GM18870 (cell line): ENCODE measurements around the gene MRTFA.
"Not testable (repeated sequence)": the region's sequence is repeated elsewhere in the genome, so short reads cannot be mapped to it uniquely, and the experiment has no call there.

Experiments
- ATAC-seq: cut with Tn5 transposase; IDR thresholded peaks from one replicate; pipeline ENCODE4 v1.9.1; 2021; ENCODE audit warnings: moderate library complexity; ENCODE audit not compliant: unreplicated experiment

MRTFA gene

DNA sequence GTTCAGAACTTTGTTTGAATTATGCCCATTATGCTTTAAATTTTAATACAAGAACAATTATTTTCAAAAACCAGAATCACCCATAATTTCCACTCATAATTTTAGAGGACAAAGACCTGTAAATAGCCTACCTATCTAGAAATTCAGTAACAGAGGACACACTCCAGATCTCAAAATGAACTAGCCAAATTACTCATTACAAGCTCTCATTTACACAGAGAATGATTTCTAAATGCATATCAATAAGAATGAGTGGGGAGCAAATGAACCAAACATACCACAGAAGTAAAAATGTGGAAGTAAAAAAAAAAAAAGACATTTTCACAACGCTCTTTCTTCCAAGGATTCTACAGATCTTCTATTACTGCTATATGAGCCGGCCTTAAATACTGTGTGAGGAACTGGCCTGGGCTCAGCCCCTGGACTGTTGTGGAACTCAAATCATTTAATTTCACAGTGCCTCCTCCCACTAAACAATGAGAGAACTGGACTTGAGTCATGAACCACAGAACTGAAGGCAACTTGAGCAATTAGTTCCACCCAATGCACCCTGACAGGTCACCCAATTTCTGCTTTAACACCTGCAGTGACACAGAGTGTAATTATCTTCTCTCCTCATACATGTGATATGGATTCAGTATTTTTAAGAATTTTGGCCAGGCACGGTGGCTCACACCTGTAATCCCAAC lies 8.0 kb downstream of the MRTFA start:
- ATAC-seq = no peak

- ATAC-seq = no peak
These were observed 8.9 kb downstream of the MRTFA start for GRCh38 chr22:40627612-40628011.

DNA sequence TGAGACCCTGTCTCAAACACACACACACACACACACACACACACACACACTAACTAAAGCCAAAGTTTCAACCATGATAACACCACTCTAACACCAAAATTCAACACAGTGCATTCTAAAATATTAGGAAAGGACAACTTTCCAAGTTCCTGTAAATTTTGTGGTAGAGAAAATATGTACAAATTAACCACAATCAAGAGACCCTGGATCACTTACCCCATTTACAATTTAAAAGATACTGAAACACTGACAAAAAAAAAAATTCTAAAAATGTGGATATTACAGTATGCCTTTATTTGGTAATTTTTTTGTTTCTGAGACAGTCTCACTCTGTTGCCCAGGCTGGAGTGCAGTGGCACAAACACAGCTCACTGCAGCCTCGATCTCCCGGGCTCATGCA lies 9.7 kb downstream of the MRTFA start:
- no peak for ATAC-seq

GRCh38 chr22:40625794-40626193 lies 10.7 kb downstream of the MRTFA start:
- not testable (repeated sequence) for ATAC-seq

- not testable (repeated sequence) for ATAC-seq
These were observed 11.2 kb downstream of the MRTFA start for GRCh38 chr22:40625281-40625680.

DNA sequence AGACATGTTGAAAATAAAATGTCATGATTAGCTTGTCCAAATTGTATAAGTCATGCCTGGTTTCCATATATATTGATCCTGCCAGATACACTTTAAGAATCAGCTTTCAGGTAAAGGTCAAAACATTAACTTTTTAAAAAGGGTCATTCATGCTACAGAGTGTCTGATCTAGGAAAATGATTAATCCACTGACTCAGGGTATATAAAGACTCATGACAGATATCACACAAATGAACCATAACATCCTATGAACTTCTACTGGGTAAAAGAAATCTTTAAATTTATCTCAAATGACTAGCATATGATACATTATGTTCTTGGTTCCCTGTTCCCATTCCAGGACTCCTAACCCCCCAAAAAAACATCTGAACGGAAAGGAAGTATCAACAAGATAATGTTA lies 11.7 kb downstream of the MRTFA start:
- no peak for ATAC-seq

DNA sequence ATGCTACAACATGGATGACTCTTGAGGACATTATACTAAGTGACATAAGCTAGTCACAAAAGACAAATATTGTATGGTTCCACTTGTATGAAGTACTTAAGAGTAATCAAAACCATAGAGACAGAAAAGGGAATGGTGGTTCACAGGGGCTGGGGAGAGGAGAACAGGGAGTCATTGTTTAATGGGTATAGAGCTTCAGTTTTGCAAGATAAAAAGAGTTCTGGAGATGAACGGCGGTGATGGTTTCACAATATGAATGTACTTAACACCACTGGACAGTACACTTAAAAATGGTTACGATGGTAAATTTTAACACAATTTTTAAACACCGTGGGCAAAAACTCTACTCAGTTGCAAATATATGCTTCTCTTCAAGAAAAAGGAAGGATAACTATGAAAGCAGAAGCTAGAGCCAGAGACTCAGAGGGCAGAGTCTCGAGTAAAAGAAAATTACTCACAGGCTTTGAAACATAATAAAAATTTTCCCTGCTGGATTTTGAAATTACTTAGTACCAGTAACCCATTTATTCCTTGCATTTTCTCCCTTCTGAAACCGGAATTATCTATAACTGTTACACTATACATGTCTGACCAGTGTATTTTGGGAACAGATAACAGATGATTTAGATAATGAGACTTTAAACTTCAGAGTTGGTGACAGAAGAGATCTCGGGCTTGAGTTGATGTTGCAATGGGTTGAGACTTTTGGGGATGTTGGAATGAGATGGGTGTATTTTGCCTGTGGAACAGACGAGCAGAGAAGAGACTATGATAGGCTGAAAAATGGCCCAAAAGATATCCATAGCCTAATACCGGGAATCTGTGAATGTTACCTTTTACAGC lies 15.0 kb downstream of the MRTFA start:
- ATAC-seq = no peak

DNA sequence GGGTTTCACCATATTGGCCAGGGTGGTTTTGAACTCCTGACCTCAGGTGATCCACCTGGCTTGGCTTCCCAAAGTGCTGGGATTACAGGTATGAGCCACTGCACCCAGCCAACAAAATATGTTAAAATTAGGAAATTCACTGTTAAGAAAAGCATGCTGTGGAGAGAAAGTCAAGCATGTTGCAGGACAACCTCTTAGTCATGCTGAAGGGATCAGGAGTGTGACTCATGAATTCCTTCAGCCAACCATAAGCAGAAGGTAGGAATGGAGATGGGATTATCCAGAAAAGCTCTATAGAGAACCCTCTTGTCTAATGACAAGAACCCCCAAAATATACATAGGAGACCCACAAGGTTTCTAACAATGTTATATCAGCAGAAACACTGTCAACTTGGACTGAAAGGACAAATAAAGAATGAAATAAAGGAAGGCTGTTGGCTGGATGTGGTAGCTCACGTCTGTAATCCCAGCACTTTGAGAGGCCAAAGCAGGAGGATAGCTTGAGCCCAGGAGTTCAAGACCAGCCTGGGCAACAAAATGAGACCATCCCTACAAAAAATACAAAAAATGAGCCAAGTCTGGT lies 16.0 kb downstream of the MRTFA start:
- ATAC-seq = no peak

DNA sequence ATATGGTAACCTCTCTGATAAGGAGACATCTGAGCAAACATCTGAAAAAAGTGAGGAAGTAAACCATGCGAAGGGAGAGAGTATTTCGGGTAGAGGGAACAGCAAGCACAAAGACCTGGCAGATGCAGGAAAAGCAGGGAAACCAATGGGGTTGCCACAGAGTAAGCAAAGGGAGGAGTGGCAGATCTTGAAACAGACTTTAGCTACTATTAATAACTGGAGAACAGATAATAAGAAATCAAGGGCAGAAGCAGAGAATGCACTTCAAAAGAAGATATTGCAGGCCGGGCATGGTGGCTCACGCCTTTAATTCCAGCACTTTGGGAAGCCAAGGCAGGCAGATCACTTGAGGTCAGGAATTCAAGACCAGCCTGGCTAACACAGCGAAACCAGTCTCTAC lies 18.1 kb downstream of the MRTFA start:
- ATAC-seq = no peak

- ATAC-seq = no peak
These were observed 19.9 kb downstream of the MRTFA start for GRCh38 chr22:40616578-40616977.

DNA sequence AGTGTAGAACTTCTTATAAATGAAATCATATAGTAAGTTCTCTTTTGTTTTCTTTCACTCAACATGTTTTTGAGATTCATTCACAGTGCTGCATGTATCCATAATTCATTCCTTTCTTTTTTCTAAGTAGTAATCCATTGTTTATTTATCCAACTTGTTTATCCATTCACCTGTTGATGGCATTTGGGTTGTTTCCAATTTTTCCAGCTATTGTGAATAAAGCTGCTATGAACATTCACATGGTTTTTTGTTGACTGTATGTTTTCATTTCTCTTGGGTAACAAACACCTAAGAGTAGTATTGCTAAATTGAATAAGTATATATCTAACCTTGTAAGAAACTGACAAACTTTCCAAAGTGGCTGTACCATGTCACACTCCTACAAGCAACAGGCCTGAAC lies 23.5 kb downstream of the MRTFA start:
- ATAC-seq = no peak

- no peak for ATAC-seq
These were observed 24.2 kb downstream of the MRTFA start for GRCh38 chr22:40612291-40612751.

GRCh38 chr22:40611606-40612005 lies 24.9 kb downstream of the MRTFA start:
- ATAC-seq = no peak

GRCh38 chr22:40610329-40610850 lies 26.1 kb downstream of the MRTFA start:
- ATAC-seq = no peak

- ATAC-seq = no peak
These were observed 27.3 kb downstream of the MRTFA start for GRCh38 chr22:40609216-40609615.

DNA sequence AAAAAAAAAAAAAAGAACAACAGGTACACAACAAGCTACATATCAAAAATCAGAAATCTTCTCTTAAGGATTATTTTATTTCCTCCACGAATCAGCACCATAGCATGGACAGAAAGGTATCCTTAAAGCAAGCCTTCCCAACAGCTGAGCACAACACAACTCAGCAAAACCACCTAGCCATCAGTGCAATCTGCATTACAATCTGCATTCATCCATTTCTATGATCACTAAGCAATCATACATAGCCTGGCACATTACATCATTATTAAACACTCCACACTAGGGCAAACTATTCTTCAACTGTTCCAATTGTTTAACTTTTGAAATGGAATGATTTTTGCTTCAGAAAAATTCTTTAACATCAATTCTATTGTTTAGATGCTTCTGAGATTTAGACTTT lies 29.0 kb downstream of the MRTFA start:
- no peak for ATAC-seq

DNA sequence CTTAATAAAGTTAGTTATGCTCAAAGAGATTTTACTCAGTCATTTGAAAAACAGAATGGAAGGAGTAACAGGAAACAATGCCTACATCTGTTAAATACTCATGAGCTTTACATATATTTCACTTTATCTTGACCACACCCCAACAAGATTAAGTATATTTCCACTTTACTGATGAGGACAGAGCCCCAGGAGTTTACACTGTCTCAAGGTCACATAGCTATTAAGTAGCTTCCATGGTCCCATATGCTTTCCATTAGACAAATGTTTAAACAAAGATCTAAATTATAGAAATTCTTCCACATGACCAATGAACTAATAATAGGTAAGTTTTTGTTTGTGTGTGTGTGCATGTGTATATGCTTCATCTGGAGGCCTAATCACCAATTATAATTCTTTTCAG lies 30.2 kb downstream of the MRTFA start:
- ATAC-seq = no peak

DNA sequence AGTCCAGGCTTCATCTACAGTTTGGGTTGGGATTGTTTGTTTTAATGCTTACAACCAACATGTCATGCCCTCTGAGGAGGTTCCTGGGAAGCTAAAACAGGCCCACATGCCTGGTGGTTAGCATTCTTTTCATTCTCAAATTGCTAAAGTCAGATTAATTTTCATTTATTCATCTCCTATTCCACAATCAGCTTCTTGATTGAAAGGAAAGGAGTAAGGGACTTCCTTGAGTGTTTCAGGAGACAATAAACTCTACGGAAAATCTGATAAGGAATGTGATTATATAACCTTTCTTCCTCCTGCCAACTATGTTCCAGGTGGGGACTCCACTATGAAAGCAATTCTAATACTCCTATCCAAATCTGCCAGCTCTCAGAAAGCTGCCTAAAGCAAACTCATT lies 30.8 kb downstream of the MRTFA start:
- ATAC-seq = no peak

GRCh38 chr22:40603088-40603605 lies 33.4 kb downstream of the MRTFA start:
- no peak for ATAC-seq

- ATAC-seq = no peak
These were observed 34.3 kb downstream of the MRTFA start for GRCh38 chr22:40602231-40602630.

GRCh38 chr22:40599731-40600130 lies 36.8 kb downstream of the MRTFA start:
- no peak for ATAC-seq
